Thyroid gland (tissue), 4 donors: ENCODE measurements around the gene RDH12.

ENCODE experiments used
- CTCF ChIP-seq, 6 experiments: fragments of 200-600 bp in 3 of 6; fragments of 450-650 bp in 3 of 6; sonication (generic) in 3 of 6; IDR thresholded peaks; one replicate each; pipeline ENCODE4 v1.5.1; 2016 to 2019; ENCODE audit warnings: antibody characterized with exemption in 6 of 6, mild to moderate bottlenecking in 2 of 6, inconsistent platforms in 1 of 6, moderate library complexity in 1 of 6
- POLR2A ChIP-seq, 2 donors: fragments of 450-650 bp; IDR thresholded peaks; one replicate each; pipeline ENCODE4 v1.6.1; 2017; ENCODE audit warnings: antibody characterized with exemption in 2 of 2, mild to moderate bottlenecking in 2 of 2, moderate library complexity in 1 of 2

- TF ChIP-seq CTCF (IDR thresholded peaks at IDR 0.05) (no peak), POLR2A (IDR thresholded peaks at IDR 0.05) (no peak)
Observed at GRCh38 chr14:67725171-67725570, 23.5 kb downstream of the RDH12 start.
